DMS53 treated with DMSO at 0.1 percent for 48 hours (cell line): ENCODE measurements around the gene TMEM54.
"Not testable (repeated sequence)": the region's sequence is repeated elsewhere in the genome, so short reads cannot be mapped to it uniquely, and the experiment has no call there.

Experiments
- DNase-seq: peaks from one replicate; lab custom pipeline; 2025; ENCODE audit not compliant: unreplicated experiment; lab: John Stamatoyannopoulos, UW

The TMEM54 gene

DNA sequence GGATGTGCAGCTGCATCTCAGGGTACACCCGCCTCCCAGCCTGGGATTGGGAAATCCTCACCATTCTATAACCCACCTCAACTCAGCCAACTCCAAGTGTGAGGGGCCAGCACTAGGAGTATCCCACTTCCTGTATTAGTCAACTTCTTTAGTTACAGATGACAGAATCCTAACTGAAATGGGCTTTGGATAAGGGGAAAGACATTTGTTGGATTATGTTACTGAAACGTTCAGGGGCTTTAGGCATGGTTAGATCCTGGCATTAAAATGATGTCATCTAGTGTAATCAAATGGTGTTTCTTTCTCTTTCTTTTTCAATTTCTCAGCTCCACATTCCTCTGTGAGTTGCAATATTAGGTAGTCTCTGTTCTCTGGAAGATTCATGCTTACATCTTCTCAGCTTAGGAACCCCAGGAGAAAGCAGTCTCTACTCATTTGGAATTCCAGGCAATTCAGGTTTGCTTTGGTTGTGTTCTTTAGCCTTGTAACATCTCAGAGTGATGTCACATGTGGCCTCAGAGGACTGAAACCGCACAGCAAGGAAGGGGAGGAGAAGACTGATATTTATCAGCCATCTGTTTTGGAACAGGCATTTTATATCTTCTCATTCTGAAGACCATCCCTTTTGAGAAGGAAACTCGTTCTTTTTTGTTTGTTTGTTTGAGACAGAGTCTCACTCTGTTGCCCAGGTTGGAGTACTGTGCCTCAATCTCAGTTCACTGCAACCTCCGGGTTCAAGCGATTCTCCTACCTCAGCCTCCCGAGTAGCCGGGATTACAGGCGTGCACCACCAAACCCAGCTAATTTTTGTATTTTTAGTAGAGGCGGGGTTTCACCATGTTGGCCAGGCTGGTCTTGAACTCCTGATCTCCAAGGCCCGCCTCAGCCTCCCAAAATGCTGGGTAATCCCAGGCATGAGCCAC lies 18.9 kb upstream of the TMEM54 start:
- no peak for DNase-seq

DNA sequence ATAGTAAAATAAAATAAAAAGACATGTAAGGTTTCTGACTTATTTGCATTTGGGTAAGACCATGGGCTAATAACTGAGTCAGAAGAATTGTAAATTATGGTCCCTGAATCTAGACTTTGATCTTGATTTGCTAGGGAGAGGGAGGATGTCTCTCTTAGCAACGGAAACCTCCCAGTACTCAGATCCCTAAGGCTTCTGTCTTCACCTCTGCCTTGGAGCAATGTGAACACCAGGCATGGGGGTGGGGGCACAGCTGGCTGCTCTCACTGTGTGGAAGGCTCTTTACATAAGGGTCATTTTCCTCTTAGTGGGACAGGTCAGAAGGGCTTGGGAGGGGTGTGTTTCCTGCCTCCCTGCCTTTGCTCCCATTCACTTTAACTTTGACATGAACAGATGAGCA lies 17.0 kb upstream of the TMEM54 start:
- DNase-seq: no peak

DNA sequence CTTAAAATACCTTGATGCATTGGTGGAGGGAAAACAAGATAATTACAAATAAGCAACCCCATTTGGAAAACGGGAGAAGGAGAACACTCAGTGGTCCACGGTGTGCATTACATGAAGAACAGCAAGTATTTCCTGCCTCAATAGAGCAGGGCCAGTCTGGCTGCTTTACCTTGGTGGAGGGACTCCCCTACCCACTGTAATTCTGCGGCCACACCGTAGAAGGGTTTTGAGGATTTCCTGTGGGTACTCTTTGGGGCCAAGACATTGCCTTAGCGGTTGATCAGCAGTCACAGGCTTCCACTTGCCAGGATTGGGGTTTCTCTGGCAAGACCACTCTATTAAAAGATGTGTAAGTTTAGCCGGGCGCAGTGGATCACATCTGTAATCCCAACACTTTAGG lies 16.3 kb upstream of the TMEM54 start:
- DNase-seq: no peak

DNA sequence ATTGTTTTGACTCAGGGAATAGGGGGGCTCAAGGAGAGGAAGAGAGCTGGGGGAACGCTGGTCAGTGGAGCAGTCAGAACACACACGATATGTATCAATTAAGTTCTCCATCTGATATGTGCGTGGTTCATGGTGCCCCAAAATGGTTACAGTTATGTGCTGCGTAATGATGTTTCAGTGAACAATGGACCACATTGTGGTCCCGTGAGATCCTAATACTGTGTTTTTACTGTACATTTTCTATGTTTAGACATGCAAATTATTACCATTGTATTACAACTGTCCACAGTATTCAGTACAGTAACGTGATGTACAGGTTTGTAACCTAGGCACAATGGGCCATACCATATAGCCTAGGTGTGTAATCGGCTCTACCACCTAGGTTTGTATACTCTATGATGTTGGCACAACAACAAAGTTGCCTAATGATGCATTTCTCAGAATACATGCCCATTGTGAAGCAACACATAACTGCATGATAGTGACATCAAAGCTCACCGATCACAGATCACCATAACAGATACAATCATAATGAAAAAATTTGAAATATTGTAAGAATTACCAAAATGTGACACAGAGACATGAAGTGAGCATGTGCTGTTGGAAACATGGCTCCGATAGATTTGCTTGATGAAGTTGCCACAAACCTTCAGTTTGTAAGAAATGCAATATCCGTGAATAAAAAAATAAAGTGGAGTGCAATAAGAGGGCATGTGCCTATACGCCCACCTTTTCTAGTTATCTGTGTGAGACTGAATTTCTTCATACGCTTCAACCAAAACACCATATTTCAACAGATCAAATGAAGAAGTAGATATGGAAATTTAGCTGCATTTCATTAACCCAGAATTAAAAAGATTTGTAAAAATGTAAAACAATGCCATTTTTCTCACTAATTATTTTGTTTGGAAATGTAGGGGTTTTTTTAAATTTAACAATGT lies 14.8 kb upstream of the TMEM54 start:
- DNase-seq: no peak

DNA sequence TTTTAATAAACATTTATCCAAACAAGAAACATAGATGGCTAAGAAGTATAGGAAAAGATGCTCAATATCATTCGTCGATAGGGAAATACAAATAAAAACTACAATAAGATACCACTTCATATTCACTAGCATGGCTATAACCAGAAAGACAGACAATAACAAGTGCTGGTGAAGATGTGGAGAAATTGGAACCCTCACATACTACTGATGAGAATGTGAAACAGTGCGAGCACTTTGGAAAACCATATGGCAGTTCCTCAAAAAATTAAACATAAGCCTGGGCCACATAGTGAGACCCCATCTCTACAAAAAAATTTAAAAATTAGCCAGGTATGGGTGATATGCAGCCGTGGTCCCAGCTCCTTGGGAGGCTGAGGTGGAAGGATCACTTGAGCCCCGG lies 9.1 kb upstream of the TMEM54 start:
- no peak for DNase-seq

DNA sequence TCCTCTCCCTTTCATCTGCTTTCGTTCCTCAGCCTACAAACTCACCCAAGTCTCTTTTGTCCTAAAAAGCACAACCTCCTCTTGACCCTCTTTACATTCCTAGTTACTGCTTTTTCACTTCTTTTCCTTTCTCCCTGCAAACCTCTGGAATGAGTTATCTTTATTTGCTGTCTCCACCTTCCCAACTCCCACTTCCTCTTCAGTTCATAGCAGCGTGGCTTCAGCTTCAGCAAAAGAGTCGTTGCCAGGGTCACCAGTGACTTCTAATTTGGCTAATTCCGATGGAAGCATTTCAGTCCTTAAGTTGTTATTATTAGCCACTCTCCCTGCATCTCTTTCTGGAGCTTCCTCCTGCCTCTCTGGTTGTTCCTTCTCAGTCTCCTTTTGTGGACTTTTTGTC lies 6.2 kb upstream of the TMEM54 start:
- no peak for DNase-seq

DNA sequence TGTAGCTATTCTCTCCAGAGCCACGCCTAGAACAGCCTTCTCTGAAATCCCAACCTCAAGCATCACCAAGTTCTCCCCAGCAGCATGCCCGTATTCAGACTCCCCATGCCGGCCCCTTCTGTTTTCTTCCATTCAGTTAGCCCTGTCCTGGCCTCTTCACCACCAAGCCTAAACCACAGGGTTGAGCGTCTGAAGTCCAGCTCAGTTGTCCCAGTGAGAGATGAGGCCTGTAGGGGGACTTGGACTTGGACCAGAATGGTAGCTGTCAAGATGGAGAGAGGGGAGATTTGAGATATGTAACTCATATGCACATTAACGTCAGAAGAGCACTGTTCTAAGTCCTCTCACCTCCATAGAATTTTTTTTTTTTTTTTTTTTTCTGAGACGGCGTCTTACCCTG lies 5.5 kb upstream of the TMEM54 start:
- DNase-seq: no peak

DNA sequence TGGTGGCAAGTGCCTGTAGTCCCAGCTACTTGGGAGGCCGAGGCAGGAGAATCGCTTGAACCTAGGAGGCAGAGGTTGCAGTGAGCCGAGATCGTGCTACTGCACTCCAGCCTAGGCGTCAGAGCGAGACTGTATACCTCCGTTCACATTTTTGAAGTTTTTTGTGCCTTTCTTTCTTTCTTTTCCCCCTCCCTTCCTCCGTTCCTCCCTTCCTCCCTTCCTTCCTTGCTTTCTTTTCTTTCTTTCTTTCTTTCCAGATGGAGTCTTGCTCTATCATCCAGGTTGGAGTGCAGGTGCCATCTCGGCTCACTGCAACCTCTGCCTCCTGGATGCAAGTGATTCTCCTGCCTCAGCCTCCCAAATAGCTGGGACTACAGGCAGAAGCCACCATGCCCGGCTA lies 4.4 kb upstream of the TMEM54 start:
- DNase-seq: not testable (repeated sequence)

DNA sequence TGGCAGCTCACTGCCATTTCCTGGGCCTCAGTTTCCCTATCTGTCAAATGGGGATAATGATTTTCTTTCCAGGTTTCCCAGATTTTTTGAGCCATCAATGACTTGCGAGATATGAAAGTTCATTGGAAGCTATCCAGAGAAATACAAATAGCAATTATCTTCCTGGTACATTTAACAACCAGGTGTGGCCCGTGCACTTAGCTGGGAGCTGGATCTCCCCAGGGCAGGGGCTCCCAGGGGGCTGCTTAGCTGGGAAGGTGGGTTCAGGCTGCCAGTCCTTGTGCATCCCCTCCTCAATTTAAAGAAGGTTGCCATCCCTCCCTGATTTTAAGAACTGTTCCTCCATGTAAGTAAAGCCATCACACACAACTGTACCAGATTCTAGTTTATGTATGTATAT lies 3.6 kb upstream of the TMEM54 start:
- DNase-seq: no peak

DNA sequence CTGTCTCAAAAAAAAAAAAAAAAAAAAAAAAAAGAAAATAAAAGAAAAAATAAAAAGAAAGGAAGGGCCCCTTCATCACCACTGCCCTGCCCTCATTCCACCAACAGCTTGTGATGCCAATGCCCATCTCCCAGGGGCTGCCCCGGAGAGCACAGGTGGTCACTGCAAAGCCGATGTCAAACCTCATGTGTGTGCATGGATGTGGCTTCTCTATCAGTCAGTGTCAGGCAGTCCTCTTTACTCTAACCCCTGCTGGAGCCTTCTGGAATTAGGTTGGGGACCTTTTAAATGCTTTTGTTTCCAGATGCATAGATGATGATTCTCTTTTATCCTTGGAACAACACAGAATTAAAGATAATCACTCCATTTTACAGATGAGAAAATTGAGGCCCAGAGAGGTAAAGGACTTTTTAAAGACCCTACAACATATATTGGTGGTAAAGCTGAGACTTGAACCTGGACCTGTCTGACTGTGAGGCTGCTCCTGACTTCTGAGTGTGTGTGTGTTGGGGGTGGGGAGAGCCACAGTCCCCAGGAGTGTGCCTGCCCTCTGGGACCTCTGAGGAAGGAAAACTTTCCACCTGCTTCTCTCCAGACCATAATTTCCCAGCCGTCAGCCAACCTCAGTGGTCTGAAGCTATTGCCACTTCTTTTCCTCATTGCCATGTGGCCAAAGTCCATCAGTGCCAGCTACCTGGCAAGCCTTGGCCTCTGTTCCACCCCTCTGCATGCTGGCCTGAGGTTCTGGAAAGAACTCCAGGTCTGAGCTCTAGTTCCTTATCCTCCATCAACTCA lies 3.0 kb upstream of the TMEM54 start:
- DNase-seq: no peak

DNA sequence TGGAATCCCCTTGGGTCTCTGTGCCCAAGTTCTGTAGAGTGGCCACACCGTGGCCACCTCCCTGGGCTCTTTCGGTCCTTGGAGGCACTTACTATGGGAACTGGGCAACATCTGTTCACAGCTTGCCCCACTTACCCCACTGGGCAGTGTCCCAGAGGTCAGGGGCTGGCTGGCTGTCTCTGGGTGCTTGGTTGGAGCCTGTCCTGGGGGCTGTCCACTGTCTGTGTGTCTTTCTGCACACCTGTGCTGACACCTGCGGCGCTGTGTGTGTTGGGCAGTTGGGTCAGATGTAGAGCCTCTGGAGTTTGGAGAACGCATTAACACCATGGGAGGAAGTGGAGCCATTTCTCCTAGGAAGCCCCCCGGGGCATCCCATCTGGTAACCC lies 1.3 kb upstream of the TMEM54 start:
- no peak for DNase-seq

DNA sequence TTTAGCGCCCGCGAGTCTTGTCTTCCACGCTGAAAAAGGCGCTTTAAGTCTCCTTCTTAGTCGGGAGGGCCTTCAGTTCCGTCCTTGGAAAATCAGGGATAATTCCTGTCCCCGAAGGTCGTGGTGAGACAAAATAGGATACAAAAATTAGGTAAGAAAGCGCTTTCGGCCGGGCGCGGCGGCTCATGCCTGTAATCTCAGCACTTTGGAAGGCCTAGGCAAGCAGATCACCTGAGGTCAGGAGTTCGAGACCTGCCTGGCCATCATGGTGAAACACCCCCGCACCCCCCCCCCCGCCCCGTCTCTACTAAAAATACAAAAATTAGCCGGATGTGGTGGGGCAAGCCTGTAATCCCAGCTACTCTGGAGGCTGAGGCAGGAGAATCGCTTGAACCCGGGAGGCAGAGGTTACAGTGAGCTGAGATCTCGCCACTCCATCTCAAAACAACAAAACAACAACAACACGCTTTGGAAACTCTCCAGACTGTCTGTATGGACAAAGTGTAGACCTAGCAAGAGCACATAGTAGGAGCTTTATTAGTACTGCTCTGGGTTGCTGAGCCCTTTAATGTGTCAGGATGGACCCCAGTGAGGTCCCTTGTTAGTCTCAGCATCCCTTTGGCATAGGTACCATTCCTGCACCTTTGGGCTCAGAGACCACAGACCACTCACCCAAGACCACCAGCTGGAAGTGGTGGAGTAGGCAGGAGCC lies 790 bp upstream of the TMEM54 start:
- DNase-seq: no peak

DNA sequence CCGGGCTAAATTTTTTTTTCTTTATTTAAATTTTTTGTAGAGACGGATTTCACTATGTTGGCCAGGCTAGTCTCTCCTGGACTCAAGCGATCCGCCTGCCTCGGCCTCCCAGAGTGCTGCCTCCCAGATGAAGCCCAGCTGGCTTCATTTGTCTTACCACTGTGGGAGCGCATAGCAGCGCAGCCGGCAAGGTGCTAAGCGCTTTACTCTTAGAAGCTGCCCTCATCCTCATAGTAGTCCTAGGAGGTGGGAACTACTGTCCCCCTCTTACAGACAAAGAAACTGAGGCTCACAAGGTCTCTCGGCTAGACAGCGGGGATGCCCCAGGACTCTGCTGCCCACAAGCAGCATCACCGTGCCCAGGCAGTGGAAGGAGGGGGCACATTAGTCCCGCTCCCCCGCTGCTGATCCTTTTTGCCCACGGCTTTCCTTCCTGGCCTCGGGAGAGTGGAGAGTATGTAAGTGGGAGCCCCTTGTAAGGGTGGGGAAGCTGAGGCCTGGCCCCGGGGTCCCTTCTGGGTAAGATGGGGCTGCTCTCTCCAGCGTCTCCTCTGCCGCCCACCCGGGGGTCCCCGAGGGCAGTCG lies 726 bp downstream of the TMEM54 start:
- no peak for DNase-seq

DNA sequence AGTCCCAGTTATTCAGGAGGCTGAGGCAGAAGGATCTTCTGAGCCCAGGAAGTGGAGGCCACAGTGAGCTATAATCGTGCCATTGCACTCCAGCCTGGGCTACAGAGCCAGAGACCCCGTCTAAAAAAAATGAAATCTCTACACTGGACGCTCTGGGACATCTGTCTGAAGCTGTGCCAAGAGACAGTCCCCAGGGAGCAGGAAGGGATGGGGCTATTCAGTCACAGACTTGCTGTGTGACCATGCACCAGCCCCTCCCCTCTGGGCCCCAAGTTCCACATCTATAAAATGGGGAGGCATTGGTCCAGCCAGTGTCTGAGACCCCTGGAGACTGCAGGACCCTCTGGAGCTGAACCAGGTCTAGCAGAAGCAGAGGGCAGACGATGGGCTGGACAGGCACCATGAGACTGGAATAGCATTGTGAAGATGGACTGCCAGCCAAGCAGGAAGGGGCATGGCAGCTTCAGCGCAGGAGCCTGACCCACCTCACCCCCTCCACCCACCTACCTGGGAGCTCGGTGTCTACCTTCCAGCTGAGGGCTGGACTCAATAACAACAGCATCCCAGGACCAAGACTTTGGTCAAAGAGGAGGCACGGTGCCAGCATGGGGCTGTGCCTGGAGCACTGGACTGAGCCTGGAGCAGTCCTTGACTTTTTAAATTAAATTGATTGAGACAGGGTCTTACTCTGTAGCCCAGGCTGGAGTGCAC lies 1.4 kb downstream of the TMEM54 start:
- no peak for DNase-seq

DNA sequence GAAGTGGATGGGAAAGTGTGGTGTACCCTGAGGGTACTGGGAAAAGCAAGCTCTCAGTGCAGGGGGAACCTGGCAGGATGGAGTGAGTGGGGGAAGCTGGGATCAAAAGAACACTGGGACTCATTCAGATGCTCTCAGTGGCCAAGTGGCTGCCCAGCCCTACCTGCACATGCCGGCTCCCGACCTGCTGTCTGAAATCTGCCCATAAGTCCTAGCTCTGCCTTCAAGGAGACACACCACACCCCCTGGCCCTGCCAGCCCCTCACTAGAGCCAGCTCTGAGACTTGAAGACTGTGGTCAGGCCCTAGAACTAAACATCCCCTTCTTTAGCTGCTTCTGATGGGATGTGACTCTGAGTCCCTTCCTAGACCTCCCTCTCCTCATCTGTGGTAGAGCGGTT lies 2.2 kb downstream of the TMEM54 start:
- no peak for DNase-seq

DNA sequence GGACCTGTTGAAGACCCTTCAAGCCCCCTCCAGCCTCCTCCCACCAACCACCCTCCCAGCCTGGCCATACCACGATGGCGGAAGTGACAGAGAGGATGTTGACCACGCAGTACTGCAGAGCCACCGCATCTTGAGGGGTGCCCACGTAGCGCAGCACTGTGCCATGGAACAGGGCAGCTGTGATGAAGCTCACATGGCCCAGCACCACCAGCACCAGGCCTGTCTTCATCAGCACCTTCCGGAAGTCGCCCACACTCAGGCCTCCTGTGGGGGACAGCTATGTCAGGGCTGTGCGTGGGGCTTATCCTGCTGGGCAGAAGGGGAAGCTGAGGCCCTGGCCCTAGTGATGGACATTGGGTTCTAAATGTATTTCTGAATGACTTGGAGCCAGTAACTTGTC lies 3.1 kb downstream of the TMEM54 start:
- no peak for DNase-seq

DNA sequence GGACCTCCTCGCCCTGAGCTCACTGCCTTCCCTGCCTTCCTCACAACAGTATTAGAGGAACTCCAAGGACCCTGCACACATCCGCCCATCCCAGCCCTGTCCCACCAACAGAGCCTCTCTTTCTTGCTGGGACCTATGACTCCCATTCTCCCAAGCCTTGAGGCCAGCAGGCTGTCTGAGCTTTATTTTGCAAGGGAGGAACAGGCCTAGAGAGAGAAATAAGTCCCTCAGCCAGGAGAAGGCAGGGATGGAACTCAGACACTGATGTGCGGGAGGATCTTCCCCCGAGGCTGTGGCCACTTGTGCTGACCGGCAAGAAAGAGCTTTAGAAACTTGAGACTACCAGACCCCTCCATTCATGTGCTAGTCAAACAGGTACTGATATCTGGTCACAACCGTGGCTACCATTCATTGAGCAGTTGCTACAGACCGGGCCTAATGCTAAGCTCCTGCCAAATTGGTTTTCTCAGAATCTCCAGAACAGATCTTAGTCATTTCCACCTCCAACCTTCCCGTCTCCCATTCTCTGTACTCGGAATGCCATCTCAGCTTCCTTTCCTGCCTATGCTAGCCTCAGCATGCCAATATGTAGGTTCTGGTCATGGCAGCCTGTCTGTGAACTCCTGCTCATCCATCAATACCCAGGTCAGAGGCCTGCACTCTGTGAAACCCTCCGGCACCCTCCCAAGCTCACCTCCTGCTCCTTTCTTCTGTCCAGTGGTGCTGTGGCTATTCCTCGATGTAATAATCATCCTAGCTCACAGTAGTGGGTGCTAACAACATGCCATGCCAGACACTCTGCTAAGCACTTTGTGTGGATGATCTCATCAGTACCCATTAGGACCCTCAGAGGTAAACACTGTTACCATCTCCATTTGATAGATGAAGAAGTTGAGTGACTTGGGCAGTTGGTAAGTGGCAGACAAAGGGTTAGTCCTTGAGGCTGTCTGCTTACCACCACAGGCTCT lies 3.8 kb downstream of the TMEM54 start:
- no peak for DNase-seq

DNA sequence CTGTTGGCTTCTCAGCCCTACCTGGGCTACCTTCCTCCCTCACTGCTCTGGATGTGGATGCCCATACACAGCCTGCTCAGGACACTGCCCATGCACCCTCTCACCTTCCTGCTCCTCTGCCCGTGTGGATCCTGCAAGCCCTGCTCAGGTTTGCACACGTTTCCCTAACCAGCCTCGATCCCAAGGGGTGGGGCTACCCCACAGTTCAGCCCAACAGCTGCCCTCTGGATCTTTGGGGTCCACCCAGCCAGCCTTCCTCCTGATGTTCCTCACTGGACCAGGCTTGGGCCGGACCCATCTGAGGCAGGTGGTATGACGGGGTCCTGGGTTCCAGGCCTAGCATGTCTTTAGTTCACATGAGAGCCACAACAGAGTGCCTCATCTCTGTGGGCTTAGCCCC lies 4.7 kb downstream of the TMEM54 start:
- DNase-seq: no peak
